HG03025 (cell line): ENCODE data around the gene NKD1.

Source experiments
- ATAC-seq: cut with Tn5 transposase; IDR thresholded peaks from one replicate; pipeline ENCODE4 v1.9.1; 2021; ENCODE audit warnings: mild to moderate bottlenecking, moderate library complexity; ENCODE audit not compliant: unreplicated experiment, low FRiP score

The NKD1 gene

DNA sequence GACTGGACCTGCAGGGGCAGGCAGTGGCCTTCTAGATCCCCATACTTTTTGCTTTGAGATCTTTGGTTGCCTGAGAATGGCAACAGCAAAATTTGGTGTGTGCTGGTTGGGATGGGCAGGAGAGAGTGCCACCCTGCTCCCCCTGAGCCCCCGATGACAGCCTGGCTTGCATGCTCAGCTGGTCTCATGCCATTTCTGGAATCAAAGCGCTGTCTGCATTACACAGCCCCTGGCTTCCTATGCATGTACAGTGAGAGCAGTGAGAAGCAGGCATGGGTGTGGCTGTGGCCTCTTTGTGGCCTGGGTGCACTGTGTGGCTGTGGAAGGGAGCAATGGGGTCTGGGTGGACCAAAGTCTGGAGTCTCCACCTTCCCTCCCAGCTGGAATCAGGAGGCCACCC lies 47.7 kb downstream of the NKD1 start:
- no peak for ATAC-seq

DNA sequence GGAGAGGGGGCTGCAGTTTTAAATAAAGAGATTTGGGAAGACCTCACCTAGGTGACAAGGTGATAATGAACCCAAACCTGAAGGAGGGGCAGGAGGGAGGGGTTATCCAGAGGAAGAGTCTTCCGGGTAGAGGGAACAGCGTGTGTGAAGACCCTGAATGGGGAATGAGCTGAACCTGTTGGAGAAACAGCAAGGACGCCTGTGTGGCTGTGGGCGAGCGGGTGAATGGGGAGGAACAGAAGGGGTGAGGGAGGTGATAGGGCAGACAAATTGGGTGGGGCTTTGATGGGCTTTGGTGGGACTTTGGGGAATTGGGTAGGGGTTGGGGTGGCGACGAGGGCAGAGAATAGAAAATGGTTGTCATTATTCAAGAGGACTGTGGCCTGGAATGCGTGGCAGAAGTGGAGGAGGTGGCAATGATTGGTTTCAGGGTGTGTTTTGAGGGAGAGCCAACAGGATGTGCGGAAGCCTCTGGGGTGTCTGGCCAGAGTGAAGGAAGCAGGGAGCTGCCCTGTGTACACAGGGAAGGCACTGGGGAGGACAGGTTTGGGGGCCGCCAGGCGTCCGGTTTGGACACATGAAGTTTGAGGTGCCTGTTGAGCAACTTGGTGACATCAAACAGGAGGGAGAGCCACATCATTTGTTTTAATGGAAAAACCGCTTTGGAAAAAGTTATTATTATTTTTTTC lies 48.7 kb downstream of the NKD1 start:
- ATAC-seq: no peak

DNA sequence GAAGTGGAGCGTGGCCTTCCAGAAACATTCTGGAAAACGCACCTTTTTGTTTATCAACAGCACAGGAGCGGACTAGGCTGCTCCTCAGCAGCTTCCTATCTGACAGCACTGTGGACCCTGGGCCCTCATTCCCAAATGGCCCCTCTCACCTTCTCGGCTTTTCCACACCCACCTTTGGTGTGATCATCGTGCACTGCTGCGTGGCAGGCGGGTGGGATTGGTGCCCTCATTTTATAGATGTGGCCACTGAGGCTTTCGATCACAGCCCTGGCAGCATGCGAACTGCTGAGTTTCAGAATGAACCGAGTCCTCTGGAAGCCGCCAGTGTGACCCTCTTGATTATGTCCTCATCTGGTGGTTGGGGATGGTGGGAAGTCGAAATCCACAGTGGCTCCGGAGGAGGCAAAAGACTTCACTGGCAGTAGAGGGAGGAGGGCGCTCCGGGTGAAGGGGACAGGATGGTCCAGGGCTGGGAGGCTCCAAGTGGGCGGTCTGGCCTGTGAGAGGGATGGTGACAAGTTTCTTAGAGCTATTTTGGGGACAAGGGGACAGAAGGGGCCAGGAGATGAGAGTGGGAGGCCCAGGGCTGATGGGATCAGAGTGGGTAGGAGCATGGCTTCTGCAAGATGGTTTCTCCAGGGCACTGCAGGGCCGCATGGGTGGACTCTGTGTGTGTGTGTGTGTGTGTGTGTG lies 49.5 kb downstream of the NKD1 start:
- ATAC-seq: no peak

DNA sequence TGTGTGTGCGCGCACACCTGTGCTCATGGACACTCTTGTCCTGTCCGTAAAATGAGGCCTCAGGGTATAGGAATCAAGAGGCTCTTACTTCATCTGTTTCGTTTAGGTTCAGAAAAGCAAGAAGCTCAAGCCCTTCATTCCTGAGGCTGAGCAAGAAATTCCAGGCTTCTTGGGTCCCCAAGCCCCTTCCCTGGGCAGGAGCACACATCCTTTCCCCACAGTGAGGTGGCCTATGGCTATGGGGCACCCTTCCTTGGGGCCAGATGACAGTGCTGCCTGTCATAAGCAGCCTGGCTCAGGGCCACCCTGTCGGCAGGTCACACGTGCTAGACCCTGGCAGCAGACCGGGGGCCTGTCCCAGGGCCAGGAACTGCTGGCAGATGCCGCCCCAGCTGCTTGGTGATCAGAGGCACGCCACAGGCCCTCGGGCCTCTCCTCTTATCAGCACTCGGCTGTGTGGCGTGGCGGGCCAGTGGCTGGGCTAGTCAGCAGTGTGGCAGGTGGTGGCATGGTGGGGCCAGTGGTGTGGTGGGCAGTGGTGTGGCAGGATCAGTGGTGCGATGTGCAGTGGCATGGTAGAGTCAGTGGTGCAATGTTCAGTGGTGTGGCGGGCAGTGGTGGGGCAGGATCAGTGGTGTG lies 50.2 kb downstream of the NKD1 start:
- no peak for ATAC-seq

DNA sequence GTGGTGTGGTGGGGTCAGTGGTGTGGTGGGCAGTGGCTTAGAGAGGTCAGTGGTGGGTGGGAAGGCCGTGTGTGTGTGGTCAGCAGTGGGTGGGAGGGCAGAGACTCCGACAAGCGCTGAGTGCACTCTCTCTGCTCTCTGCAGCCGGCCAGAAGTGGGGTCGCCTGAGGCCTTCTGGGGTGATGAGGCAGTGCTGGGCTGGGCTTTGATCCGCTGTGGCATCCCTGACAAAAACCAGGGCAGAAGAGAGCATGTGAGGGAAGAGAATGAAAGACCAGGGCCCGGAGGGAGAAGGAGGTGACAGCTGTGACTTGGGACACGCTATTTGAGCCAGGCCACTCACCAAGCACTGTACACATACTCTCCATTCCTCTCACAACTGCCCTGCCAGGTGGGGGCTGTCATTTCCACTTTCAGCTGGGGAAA lies 50.8 kb downstream of the NKD1 start:
- ATAC-seq: no peak

DNA sequence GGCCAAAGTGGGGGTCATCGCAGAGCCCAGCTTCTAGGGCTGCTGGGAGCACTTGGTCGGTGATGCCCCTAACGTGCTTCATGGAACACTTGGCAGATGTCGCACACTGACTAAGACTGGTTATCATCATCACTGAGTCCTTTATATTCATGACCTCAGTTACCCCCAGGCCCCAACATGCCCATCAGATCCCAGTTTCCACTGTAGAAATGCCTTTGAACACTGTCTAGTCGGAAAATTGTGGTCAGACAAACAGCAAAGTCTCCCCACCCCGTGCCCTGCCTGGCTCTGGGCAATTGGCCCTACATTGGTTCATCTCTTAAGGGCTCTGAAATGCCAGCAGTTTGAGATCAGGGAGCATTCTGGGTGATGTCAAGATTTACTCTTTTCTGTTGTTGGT lies 51.3 kb downstream of the NKD1 start:
- ATAC-seq: no peak

DNA sequence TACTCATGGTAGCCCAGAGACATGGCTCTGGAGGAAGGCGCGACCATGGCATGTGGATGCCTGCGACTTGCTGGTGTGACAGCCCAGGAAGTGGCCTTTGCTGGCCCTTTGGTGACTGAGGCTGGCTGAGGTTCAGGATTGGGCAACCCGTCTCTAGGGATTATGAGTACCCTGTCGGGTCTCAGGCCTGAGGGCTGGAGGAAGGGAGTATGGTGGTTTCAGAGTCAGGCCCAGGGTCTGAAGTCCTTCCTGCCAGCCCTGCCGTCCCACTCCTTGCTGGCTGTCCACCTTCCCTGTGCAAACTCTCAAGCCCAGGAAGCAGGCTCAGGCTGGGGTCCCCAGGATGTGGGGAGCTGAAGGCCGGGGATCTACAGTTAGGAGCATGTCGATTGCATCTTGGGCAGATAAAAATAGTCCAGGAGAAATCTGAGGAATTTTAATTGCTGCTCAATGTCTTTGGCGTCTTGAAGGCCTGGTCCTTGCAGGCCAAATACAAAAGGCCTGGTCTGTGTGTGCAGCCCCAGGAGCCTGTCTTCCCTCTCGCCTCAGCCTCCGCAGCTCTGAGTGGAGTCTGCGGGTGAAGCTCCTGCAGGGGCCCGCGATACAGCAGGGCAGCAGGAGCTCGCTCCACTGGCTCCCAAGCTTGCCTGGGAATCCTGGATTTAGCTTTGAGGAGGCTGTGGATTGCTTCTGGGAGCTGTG lies 52.5 kb downstream of the NKD1 start:
- ATAC-seq: no peak

DNA sequence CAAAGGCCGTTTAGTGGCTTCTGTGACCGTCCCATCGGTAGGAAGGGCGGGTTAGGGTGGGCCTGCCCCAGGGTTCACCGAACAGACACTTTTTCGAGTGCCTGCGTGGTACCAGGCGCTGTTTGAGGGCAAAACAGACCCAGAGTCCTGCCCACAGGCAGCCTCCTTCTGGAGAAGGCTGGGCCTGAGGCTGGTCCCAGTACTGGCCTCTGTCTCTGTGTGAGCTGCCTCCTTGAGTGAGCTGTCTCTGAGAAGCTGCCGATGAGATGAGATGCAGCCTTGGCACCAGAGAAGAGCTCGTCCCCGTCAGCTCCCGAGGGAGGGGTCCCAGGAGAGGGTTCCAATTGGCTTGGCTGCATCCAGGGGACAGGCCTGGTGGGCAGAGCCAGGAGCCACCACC lies 53.1 kb downstream of the NKD1 start:
- no peak for ATAC-seq

DNA sequence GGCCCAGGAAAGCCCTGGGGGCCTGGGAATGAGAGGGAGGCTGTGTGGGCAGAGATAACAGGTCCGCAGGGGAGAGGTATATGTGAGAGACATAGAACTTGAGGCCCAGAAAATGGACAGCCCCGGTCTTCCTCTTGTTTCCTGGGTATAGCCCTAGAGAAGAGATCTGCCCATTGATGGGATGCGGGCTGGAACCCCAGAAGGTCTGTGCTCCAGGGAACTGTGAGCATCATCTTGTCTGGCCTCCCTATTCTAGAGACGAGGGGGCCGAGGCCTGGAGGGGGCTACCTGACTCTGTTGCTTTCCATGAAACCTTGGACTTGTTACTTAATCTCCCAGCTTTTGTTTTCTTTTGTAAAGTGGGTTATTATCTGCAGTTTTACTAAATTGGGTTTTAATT lies 53.9 kb downstream of the NKD1 start:
- ATAC-seq: no peak

DNA sequence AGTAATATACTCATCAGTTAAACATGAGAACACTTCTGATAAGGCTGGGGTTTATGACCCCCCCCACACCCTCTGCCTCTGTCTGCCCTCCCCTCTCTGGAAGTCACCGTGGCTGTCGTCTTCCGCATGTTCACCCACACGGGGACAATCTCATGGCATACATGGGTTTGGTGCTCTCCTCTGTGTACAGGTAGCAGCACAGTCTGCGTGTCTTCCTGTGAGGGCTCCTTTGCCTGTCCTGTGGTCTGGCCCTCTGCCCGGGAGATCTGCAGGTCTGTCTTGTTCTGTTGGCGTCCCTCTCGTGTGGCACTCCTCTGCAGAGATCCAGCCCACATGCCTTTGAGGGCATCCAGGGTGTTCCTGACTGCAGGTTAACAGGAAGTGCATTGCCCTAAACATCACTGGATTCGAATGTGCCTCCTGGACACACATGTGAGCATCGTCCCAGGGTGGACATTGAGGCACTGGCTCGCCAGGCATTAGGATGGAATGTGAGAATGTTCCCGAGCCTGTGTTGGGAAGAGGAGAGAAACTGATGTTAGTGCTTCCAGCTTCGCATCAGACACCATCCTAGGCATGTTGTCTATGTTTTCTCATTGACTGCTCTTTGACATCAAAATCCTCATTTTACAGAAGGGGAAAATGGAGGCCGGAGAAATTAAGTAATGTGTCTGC lies 54.5 kb downstream of the NKD1 start:
- ATAC-seq: no peak

DNA sequence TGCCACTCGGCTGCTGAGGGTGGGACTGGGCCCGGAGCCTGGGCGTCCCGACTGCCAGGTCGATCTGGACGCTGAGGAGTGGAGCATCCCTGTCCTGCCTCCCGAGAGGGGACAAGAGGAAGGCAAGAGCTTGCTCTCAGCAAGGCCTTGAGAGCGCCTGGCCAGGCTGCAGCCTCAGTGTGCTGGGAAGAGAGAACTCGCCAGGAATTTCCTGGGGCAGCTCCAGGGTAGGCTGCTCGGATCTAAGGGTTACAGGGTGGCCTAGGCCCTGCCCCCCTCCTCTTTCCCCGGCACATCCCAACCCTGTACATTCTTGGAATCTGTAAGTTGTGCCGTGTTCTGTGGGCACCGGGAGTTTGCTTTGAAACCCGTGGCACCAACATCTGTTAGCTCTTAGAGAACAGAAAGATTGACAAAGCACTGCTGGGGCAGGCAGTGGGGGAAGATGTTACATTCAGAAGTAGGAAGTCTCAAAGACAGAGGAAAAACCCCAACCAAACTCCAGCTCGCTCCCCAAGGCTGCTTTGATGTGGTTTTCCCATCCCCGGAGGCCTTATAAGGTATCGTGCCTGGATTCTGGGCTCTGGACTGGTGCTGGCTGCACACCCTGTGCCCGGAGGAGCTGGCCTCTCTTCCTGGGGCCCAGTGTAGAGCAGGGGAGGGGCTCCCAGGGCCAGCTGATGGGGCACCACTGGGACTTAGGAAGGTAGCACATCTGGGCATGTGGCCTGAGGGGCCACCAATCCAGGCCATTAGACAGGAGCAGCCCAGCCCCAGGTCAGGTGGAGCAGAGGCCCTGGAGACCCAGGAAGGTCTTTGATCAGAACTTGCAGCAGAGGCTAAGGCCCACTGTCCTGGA lies 55.2 kb downstream of the NKD1 start:
- ATAC-seq: no peak

DNA sequence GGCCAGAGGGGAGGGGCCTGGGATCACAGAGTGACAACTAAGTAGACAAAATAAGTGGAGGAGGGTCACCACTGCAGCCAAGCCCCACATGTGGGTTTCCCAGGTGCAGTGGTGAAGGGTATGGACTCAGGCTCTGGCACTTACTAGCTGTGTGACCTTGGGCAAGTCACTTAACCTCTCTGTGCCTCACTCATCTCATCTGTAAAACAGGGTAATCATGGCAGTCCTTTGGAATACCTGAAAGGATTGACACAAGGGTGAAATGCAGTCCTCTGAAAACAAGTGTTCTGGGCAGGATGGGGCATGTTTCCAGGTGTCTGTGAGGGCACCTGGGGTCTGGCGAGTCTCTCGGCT lies 55.8 kb downstream of the NKD1 start:
- no peak for ATAC-seq

DNA sequence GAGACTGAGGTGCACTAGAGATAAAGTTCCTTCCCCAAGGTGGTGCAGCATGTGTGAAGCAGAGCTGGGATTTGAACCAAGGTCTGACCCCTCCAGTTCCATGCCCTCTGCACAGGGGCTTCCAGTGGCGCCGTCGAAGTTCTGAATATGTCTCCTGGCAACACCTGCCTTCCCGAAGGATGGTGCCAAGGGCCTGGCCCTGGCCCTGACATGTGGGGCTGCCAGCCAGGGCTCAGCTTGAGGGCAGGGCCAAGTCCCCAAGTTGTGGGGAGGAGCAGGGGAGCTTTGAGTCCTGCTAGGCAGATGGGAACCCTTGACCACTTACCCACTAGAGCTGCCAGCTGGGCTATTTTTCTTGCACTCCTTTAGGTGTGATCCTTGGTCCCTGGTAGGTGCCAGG lies 56.4 kb downstream of the NKD1 start:
- no peak for ATAC-seq

DNA sequence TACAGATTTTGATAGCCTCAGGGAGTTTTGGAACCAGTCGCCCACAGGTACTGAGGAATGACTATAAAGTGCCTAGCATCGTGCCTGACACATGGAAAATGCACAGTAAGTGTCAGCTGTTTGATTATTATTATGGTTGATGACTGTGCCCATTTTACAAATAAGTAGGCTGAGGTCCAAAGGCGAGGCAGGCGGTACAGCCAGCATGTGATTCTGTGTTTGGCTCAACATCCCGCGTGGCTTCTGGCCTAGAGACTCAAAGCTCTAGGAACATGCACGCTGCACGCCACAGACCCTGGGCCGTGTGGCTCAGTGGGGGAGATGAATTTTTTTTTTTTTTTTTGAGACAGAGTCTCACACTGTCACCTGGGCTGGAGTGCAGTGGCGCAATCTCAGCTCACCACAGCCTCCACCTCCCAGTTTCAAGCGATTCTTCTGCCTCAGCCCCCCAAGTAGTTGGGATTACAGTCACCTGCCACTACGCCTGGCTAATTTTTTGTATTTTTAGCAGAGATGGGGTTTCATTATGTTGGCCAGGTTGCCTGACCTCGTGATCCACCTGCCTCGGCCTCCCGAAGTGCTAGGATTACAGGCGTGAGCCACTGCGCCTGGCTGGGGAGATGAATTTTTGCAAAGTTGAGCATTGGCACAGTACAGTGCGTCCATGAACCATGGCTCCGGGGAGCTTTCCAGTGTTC lies 57.7 kb downstream of the NKD1 start:
- ATAC-seq: no peak

DNA sequence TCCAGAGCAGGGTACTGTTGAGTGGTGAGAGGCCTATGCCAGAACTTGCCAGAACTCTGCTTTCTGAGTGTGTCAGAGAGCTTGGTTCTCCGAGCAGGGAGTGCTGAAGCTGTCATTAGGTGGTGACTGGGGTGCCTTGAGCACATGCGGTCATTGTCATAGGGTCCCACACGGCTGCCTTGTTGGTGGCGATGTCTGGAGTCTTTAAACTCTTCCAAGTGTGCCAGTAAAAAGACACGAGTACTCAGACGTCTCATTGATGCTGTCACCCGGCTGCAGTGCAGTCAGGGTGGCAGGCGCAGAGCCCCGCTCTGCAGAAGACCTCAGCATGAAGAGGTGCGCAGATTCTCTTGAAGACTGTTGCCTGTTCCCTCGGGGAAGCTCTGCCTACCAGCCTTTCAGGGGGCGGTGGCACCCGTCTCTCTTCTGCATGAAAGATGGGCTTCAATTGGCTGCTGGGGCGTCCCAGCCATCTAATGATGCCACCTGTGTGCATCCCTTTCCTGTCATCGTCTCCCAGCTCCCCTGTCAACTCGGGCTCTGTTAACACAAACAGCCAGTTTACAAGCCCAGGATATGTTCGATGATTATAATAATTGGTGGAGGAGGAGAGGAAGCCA lies 58.3 kb downstream of the NKD1 start:
- ATAC-seq: no peak

DNA sequence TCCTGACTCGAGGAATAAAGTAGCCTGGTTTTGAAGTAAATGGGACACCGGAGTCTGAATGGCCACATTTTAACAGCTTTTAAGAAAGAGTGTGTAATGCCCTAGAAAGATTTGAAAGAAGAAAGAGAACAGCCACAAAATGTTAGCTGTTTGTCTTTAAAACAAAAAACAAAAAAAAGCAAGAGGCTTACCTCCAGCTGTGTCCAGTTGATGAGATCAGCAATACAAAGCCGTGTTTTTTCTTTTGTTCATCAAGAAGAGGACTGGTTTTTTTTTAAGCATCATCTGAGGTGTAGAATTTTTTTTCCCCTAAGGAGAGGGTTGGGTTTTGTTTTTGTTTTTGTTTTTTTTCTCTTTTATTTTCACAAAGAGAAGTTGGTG lies 58.8 kb downstream of the NKD1 start:
- no peak for ATAC-seq

DNA sequence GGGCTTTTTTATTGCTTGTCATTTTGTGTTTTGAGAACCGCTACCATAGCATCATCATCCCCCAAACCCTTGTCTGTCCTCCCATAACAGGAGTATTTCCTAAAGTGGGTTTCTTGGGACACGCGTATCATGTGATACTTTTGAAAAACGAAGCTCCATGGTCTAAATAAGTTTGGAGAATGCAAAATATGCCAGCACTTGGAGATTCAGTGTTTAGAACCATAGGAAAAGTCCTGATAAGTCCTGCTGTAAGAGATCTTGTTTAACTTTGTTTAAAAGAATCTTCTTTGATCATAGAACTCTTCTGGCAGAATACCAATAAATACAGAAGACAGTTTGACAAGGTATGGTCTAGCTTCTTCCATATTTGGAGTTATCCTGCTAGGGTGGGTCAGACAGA lies 59.3 kb downstream of the NKD1 start:
- ATAC-seq: no peak

DNA sequence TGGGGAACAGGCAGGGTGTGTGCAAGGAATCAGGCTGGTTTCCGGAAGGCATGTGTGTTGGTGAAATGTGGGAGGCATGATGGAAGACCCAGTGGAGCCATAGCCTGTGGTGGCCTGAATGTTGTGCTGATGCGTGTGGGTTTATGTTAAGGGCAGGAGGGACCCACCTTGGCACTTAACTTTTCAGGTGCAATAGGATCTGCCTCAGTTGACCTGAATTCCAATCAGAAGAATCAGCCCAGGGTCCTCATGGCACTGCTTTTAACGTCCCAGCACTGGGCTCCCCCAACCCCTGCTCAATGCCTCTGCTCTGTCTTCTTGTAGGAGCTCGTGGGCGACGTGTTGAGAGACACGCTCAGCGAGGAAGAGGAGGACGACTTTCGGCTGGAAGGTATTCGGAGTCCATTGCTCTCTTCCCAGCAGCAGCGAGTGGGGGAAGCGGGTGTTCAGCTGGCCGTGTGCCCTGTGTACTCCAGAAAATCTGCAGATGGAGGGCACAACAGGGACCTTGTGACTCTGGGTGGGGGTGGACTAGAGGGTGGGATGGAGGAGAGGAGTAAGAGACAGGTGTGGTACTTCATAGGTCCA lies 59.9 kb downstream of the NKD1 start:
- ATAC-seq: no peak

DNA sequence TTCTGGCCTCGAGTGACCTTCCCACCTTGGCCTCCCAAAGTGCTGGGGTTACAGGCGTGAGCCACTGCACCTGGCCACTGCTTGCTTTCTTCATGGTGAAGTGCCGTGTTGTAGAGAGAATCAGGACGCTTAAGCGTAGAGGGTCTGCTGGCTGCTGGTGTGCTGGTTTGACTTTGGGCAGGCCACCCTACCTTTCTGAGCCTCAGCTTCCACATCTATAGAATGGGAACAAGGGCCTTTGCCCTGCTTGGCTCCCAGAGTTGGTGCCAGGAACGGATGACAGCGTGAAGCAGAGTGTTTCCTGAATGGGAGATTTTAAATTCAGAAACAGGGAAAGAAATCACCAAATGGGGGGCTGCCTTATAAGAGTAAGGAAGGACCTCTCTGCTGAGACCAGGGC lies 60.9 kb downstream of the NKD1 start:
- ATAC-seq: no peak
